Measurements from ENCODE around the gene C8A. TPM values are rescaled to one million over a fixed set of nuclear protein-coding genes. Genes with fewer than 3 reads are reported as not detected.
A peak's percentile ranks its signal among the peaks of the same experiment; 100 is the strongest.

C8A gene
- not detected in 2 replicates for total RNA-seq

GRCh38 chr1:56854521-56855099, at the start of gene C8A:
TSS of gene C8A (plus strand) at chr1:56854797. CDS start at chr1:56854902, 105 bp downstream.
- no peaks in the 10 kb centered on the region for H3K4me1 ChIP-seq (ENCODE audit: insufficient read depth, low read length)
- no peak for DNase-seq (ENCODE audit: insufficient read length, low spot score, missing footprints)
- H3K4me2 ChIP-seq (ENCODE audit: insufficient read depth, low read length): no peak within 1 kb of the TSS
- no peaks in the 10 kb centered on the region for H3K79me2 ChIP-seq (ENCODE audit: insufficient read depth, low read length)
- TF ChIP-seq CTCF (IDR thresholded peaks at IDR 0.05; ENCODE audit: extremely low read depth, low read depth, low read length): no peak
- no peak within 1 kb of the TSS for H3K4me3 ChIP-seq (ENCODE audit: insufficient read depth, low read length)
- H3K36me3 ChIP-seq (ENCODE audit: insufficient read depth, low read length): no peaks in the 10 kb centered on the region
- H3K9me3 ChIP-seq (ENCODE audit: low read depth, low read length): no peaks in the 10 kb centered on the region
- H3K27me3 ChIP-seq (ENCODE audit: insufficient read depth, low read length): no peaks in the 10 kb centered on the region
- no peak within 1 kb of the TSS for H3K27ac ChIP-seq (ENCODE audit: low read depth, low read length)
- no peaks in the 10 kb centered on the region for H4K20me1 ChIP-seq (ENCODE audit: insufficient read depth, low read length)
- H2AFZ ChIP-seq (ENCODE audit: low read length): no peak within 1 kb of the TSS

DNA sequence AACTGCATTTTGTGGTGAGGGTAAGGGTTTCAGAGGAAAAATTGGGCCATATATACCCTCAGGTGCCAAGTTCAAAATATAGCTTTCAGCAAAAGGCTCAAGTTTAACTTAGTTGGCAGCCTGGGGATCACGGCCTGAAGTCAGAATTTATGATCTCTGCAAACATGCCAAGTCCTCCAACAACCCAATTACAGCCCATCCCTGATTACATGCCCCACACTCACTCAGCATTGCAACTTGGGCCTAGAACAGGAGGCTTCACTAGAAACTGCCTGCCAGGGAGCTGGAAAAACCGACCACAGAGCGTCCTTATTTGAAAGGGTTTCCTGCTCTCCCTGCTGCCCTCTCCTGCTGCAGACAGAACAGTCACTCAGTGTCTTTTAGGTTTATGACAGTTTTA, 47.8 kb upstream of the C8A start:
- H3K4me3 ChIP-seq (ENCODE audit: insufficient read depth, low read length): no peak overlapping the region
- H3K79me2 ChIP-seq (ENCODE audit: insufficient read depth, low read length): no peaks in the 10 kb centered on the region
- peak; percentile 13 for TF ChIP-seq CTCF (IDR thresholded peaks at IDR 0.05; ENCODE audit: extremely low read depth, low read depth, low read length)
- peak overlapping the region; percentile 41 for H2AFZ ChIP-seq (ENCODE audit: low read length)
- H3K9me3 ChIP-seq (ENCODE audit: low read depth, low read length): no peaks in the 10 kb centered on the region
- no peak overlapping the region for H3K4me2 ChIP-seq (ENCODE audit: insufficient read depth, low read length)
- H3K27me3 ChIP-seq (ENCODE audit: insufficient read depth, low read length): peaks cover 26% of the 10 kb centered on the region
- no peak overlapping the region for H3K27ac ChIP-seq (ENCODE audit: low read depth, low read length)
- DNase-seq (ENCODE audit: insufficient read length, low spot score, missing footprints): no peak
- no peaks in the 10 kb centered on the region for H4K20me1 ChIP-seq (ENCODE audit: insufficient read depth, low read length)
- H3K4me1 ChIP-seq (ENCODE audit: insufficient read depth, low read length): no peaks in the 10 kb centered on the region
- H3K36me3 ChIP-seq (ENCODE audit: insufficient read depth, low read length): no peaks in the 10 kb centered on the region

GRCh38 chr1:56808410-56808809, 46.2 kb upstream of the C8A start:
- no peak for TF ChIP-seq CTCF (IDR thresholded peaks at IDR 0.05; ENCODE audit: extremely low read depth, low read depth, low read length)
- H4K20me1 ChIP-seq (ENCODE audit: insufficient read depth, low read length): no peaks in the 10 kb centered on the region
- no peaks in the 10 kb centered on the region for H3K9me3 ChIP-seq (ENCODE audit: low read depth, low read length)
- no peaks in the 10 kb centered on the region for H3K36me3 ChIP-seq (ENCODE audit: insufficient read depth, low read length)
- no peaks in the 10 kb centered on the region for H3K4me1 ChIP-seq (ENCODE audit: insufficient read depth, low read length)
- H3K4me2 ChIP-seq (ENCODE audit: insufficient read depth, low read length): no peak overlapping the region
- H3K27me3 ChIP-seq (ENCODE audit: insufficient read depth, low read length): peaks cover 37% of the 10 kb centered on the region
- no peak overlapping the region for H3K27ac ChIP-seq (ENCODE audit: low read depth, low read length)
- no peak overlapping the region for H2AFZ ChIP-seq (ENCODE audit: low read length)
- H3K79me2 ChIP-seq (ENCODE audit: insufficient read depth, low read length): no peaks in the 10 kb centered on the region
- no peak overlapping the region for H3K4me3 ChIP-seq (ENCODE audit: insufficient read depth, low read length)
- no peak for DNase-seq (ENCODE audit: insufficient read length, low spot score, missing footprints)

GRCh38 chr1:56811331-56811730, 43.3 kb upstream of the C8A start:
- no peak for DNase-seq (ENCODE audit: insufficient read length, low spot score, missing footprints)
- TF ChIP-seq CTCF (IDR thresholded peaks at IDR 0.05; ENCODE audit: extremely low read depth, low read depth, low read length): no peak
- Histone ChIP-seq H3K27me3 (ENCODE audit: insufficient read depth, low read length) (peaks cover 37% of the 10 kb centered on the region), H3K9me3 (ENCODE audit: low read depth, low read length) (no peaks in the 10 kb centered on the region), H3K4me3 (ENCODE audit: insufficient read depth, low read length) (no peak overlapping the region), H3K4me2 (ENCODE audit: insufficient read depth, low read length) (no peak overlapping the region), H2AFZ (ENCODE audit: low read length) (no peak overlapping the region), H3K36me3 (ENCODE audit: insufficient read depth, low read length) (no peaks in the 10 kb centered on the region), H3K27ac (ENCODE audit: low read depth, low read length) (no peak overlapping the region), H3K4me1 (ENCODE audit: insufficient read depth, low read length) (peaks cover 6% of the 10 kb centered on the region), H4K20me1 (ENCODE audit: insufficient read depth, low read length) (no peaks in the 10 kb centered on the region), H3K79me2 (ENCODE audit: insufficient read depth, low read length) (no peaks in the 10 kb centered on the region)
